LNCaP clone FGC (cell line): ENCODE results near the gene ATG14.

Source experiments
- DNase-seq: peaks from one replicate; pipeline ENCODE4 v3.0.0-alpha.2; 2011; ENCODE audit warnings: low read depth
- H3K4me3 ChIP-seq: 2 replicates; pipeline ENCODE4 v1.5.1; 2011; ENCODE audit warnings: mild to moderate bottlenecking, low read depth, low read length, control low read depth
- CTCF ChIP-seq: IDR thresholded peaks from 2 replicates; pipeline ENCODE4 v1.5.1; 2012; ENCODE audit warnings: mild to moderate bottlenecking; ENCODE audit not compliant: control insufficient read depth, insufficient read depth; ENCODE audit errors: extremely low read depth

The ATG14 gene

GRCh38 chr14:55329999-55330710 lies 81.5 kb downstream of the ATG14 start:
- no peak for DNase-seq
- TF ChIP-seq CTCF = no peak
- H3K4me3 ChIP-seq = no peak overlapping the region

- no peak for TF ChIP-seq CTCF
- H3K4me3 ChIP-seq = no peak overlapping the region
- no peak for DNase-seq
Measured at GRCh38 chr14:55328317-55328716, 83.3 kb downstream of the ATG14 start.

- no peak overlapping the region for H3K4me3 ChIP-seq
- no peak for DNase-seq
- TF ChIP-seq CTCF = no peak
Measured at GRCh38 chr14:55327179-55327578, 84.5 kb downstream of the ATG14 start.

- no peak for TF ChIP-seq CTCF
- no peak overlapping the region for H3K4me3 ChIP-seq
- DNase-seq = no peak
Measured at GRCh38 chr14:55324812-55325211, 86.8 kb downstream of the ATG14 start.

- no peak for DNase-seq
- TF ChIP-seq CTCF = no peak
Measured at GRCh38 chr14:55323910-55324309, 87.7 kb downstream of the ATG14 start.

GRCh38 chr14:55318694-55319093 lies 92.9 kb downstream of the ATG14 start:
- TF ChIP-seq CTCF = no peak
- no peak overlapping the region for H3K4me3 ChIP-seq
- DNase-seq = no peak

More at GRCh38 chr14:55323910-55324309, 87.7 kb downstream of the ATG14 start:
- no peak overlapping the region for H3K4me3 ChIP-seq
